Neuronal stem cell (in vitro differentiated cells): ENCODE data around the gene SMC1B.
"Not testable (repeated sequence)": the region's sequence is repeated elsewhere in the genome, so short reads cannot be mapped to it uniquely, and the experiment has no call there.

Experiments used
- DNase-seq: peaks from one replicate; pipeline ENCODE4 v3.0.0-alpha.2; 2013; ENCODE audit warnings: low spot score
- H2AFZ ChIP-seq: one replicate; pipeline ENCODE4 v1.6.1; 2013; ENCODE audit warnings: mild to moderate bottlenecking, low read length, inconsistent platforms
- H2AK5ac ChIP-seq: 2 replicates; pipeline ENCODE4 v1.6.1; 2013; ENCODE audit warnings: low read depth, mild to moderate bottlenecking, inconsistent platforms, low read length, moderate library complexity, mixed read lengths
- H2BK120ac ChIP-seq: 2 replicates; pipeline ENCODE4 v1.6.1; 2013; ENCODE audit warnings: low read depth, mild to moderate bottlenecking, inconsistent platforms, low read length, moderate library complexity, mixed read lengths
- H2BK12ac ChIP-seq: one replicate; pipeline ENCODE4 v1.6.1; 2013; ENCODE audit warnings: low read length, inconsistent platforms
- H2BK15ac ChIP-seq: 2 replicates; pipeline ENCODE4 v1.6.1; 2013; ENCODE audit warnings: mild to moderate bottlenecking, low read length, inconsistent platforms, mixed read lengths
- H2BK5ac ChIP-seq: one replicate; pipeline ENCODE4 v1.6.1; 2013; ENCODE audit warnings: inconsistent platforms, mild to moderate bottlenecking, low read length, moderate library complexity
- H3K14ac ChIP-seq: one replicate; pipeline ENCODE4 v1.6.1; 2013; ENCODE audit warnings: low read length, inconsistent platforms
- H3K18ac ChIP-seq: 2 replicates; pipeline ENCODE4 v1.6.1; 2013; ENCODE audit warnings: low read length, inconsistent platforms
- H3K23ac ChIP-seq: 2 replicates; pipeline ENCODE4 v1.6.1; 2013; ENCODE audit warnings: low read depth, mild to moderate bottlenecking, mixed read lengths, low read length, inconsistent platforms; ENCODE audit not compliant: poor library complexity
- H3K27ac ChIP-seq: replicated peaks from 3 replicates; pipeline ENCODE4 v1.5.1; 2013; ENCODE audit warnings: low read length, inconsistent platforms
- H3K27me3 ChIP-seq, 3 experiments: 2 replicates each; pipeline ENCODE4 v1.6.1; 2013; ENCODE audit warnings: low read length in 3 of 3, mild to moderate bottlenecking in 2 of 3, inconsistent platforms in 1 of 3, low read depth in 1 of 3, mixed read lengths in 1 of 3, moderate library complexity in 1 of 3; ENCODE audit not compliant: control insufficient read depth in 3 of 3, insufficient read depth in 3 of 3
- H3K36me3 ChIP-seq, 2 donors: replicated peaks in 1 of 2; 2 replicates each; pipeline ENCODE4 v1.6.1; 2013; ENCODE audit warnings: low read length in 2 of 2; ENCODE audit not compliant: control insufficient read depth in 2 of 2, insufficient read depth in 2 of 2
- H3K4ac ChIP-seq: 2 replicates; pipeline ENCODE4 v1.6.1; 2013; ENCODE audit warnings: inconsistent platforms, mild to moderate bottlenecking, low read length, moderate library complexity
- H3K4me1 ChIP-seq, 2 donors: 1 replicate in 1 of 2; 2 replicates in 1 of 2; pipeline ENCODE4 v1.6.1; 2013; ENCODE audit warnings: low read length in 2 of 2, low read depth in 1 of 2; ENCODE audit not compliant: control insufficient read depth in 2 of 2, insufficient read depth in 1 of 2
- H3K4me2 ChIP-seq: one replicate; pipeline ENCODE4 v1.6.1; 2013; ENCODE audit warnings: mild to moderate bottlenecking, low read length, inconsistent platforms; ENCODE audit not compliant: insufficient read depth, poor library complexity, severe bottlenecking
- H3K4me3 ChIP-seq, 2 donors: 2 replicates each; pipeline ENCODE4 v1.5.1; 2013; ENCODE audit warnings: low read length in 2 of 2, mild to moderate bottlenecking in 2 of 2, inconsistent platforms in 1 of 2, moderate library complexity in 1 of 2
- H3K79me1 ChIP-seq: one replicate; pipeline ENCODE4 v1.6.1; 2013; ENCODE audit warnings: low read depth, mild to moderate bottlenecking, inconsistent platforms, low read length, moderate library complexity
- H3K9ac ChIP-seq: one replicate; pipeline ENCODE4 v1.6.1; 2013; ENCODE audit warnings: mild to moderate bottlenecking, low read depth, low read length, inconsistent platforms; ENCODE audit not compliant: poor library complexity
- H3K9me3 ChIP-seq, 2 donors: replicated peaks in 1 of 2; 2 replicates each; pipeline versions ENCODE3 to v1.6.1; 2013; ENCODE audit warnings: low read length in 2 of 2, mild to moderate bottlenecking in 2 of 2, inconsistent platforms in 1 of 2, low read depth in 1 of 2, mixed read lengths in 1 of 2, moderate library complexity in 1 of 2; ENCODE audit not compliant: control insufficient read depth in 2 of 2, insufficient read depth in 1 of 2
- H4K8ac ChIP-seq: one replicate; pipeline ENCODE4 v1.6.1; 2013; ENCODE audit warnings: low read depth, mild to moderate bottlenecking, inconsistent platforms, low read length, moderate library complexity
- H4K91ac ChIP-seq: one replicate; pipeline ENCODE4 v1.6.1; 2013; ENCODE audit warnings: low read length, low read depth, mild to moderate bottlenecking, inconsistent platforms; ENCODE audit not compliant: poor library complexity
- WGBS, 2 donors: extraction: QIAGEN DNeasy Blood & Tissue Kit; methylation state at CpG; one replicate each; pipeline ENCODE4 v1.1.7; 2013; ENCODE audit warnings: missing lambda C conversion rate in 2 of 2, mixed read lengths in 1 of 2; ENCODE audit not compliant: insufficient read length in 2 of 2, insufficient replicate concordance in 1 of 2; ENCODE audit errors: extremely low coverage in 2 of 2; 5-methylcytosine and 5-hydroxymethylcytosine counted together

Gene SMC1B

GRCh38 chr22:45451972-45452371 is 38.6 kb upstream of the SMC1B start:
- Histone ChIP-seq H3K4me2 (no peak overlapping the region), H3K27ac (no peak overlapping the region), H4K91ac (no peak overlapping the region), H2BK120ac (no peak overlapping the region), H3K36me3 (no peaks in the 10 kb centered on the region), H3K4me1 (no peaks in the 10 kb centered on the region), H3K79me1 (no peaks in the 10 kb centered on the region), H2BK5ac (no peak overlapping the region), H2BK12ac (no peak overlapping the region), H2AFZ (no peak overlapping the region), H3K27me3 (peaks cover 0 to 50% (median 0%) of the 10 kb centered on the region in 3 experiments), H3K9ac (no peak overlapping the region), H3K18ac (no peak overlapping the region), H4K8ac (no peak overlapping the region), H3K4ac (no peak overlapping the region), H2AK5ac (no peak overlapping the region), H3K14ac (no peak overlapping the region), H2BK15ac (no peak overlapping the region), H3K4me3 (no peak overlapping the region), H3K23ac (no peak overlapping the region), H3K9me3 (no peaks in the 10 kb centered on the region)
- no CpG with 5 or more reads among the region's 6 CpGs for WGBS, 2 donors
- DNase-seq = no peak

- Histone ChIP-seq H3K14ac (no peak overlapping the region), H3K4me2 (no peak overlapping the region), H3K4me1 (no peaks in the 10 kb centered on the region), H3K23ac (no peak overlapping the region), H3K79me1 (no peaks in the 10 kb centered on the region), H3K36me3 (no peaks in the 10 kb centered on the region), H4K8ac (no peak overlapping the region), H2AK5ac (no peak overlapping the region), H2AFZ (no peak overlapping the region), H2BK120ac (no peak overlapping the region), H2BK5ac (no peak overlapping the region), H2BK15ac (no peak overlapping the region), H4K91ac (no peak overlapping the region), H3K18ac (no peak overlapping the region), H3K27me3 (peaks cover 0 to 50% (median 0%) of the 10 kb centered on the region in 3 experiments), H3K4ac (no peak overlapping the region), H2BK12ac (no peak overlapping the region), H3K4me3 (no peak overlapping the region), H3K9me3 (no peaks in the 10 kb centered on the region), H3K9ac (no peak overlapping the region), H3K27ac (no peak overlapping the region)
- WGBS, 2 donors = no CpG with 5 or more reads among the region's 12 CpGs
- no peak for DNase-seq
Observed at GRCh38 chr22:45450921-45451651, 37.7 kb upstream of the SMC1B start.

- Histone ChIP-seq H3K27me3 (peaks cover 0 to 44% (median 0%) of the 10 kb centered on the region in 3 experiments), H3K4me3 (peak overlapping the region in 1 of 2 donors; percentile 26)
Observed at GRCh38 chr22:45450101-45450785, 36.8 kb upstream of the SMC1B start.

GRCh38 chr22:45449442-45449841 is 36.0 kb upstream of the SMC1B start:
- no CpG with 5 or more reads among the region's 5 CpGs for WGBS, 2 donors
- H3K4me1 ChIP-seq, H2BK12ac ChIP-seq, H3K18ac ChIP-seq, H3K36me3 ChIP-seq, H4K91ac ChIP-seq, H4K8ac ChIP-seq, H2BK15ac ChIP-seq, H3K9ac ChIP-seq, H3K4me3 ChIP-seq, H2AFZ ChIP-seq, DNase-seq, H3K14ac ChIP-seq, H3K4ac ChIP-seq, H3K4me2 ChIP-seq, H3K27ac ChIP-seq, H3K9me3 ChIP-seq, H2AK5ac ChIP-seq, H2BK5ac ChIP-seq, H3K23ac ChIP-seq, H3K79me1 ChIP-seq, H2BK120ac ChIP-seq: not testable (repeated sequence)
- peaks cover 0 to 37% (median 0%) of the 10 kb centered on the region in 3 experiments for H3K27me3 ChIP-seq

More at GRCh38 chr22:45450101-45450785, 36.8 kb upstream of the SMC1B start:
- Histone ChIP-seq H3K27ac (no peak overlapping the region), H2BK12ac (no peak overlapping the region), H4K8ac (no peak overlapping the region), H4K91ac (no peak overlapping the region), H3K4me2 (no peak overlapping the region), H2BK15ac (no peak overlapping the region), H3K4me1 (peaks cover 0 to 2% of the 10 kb centered on the region in 2 donors), H3K9me3 (peaks cover 0 to 2% of the 10 kb centered on the region in 2 donors), H3K79me1 (no peaks in the 10 kb centered on the region), H2AFZ (no peak overlapping the region), H3K14ac (no peak overlapping the region), H3K36me3 (no peaks in the 10 kb centered on the region), H3K23ac (no peak overlapping the region), H3K18ac (peak overlapping the region; percentile 38), H2AK5ac (no peak overlapping the region), H3K9ac (no peak overlapping the region), H3K4ac (no peak overlapping the region), H2BK120ac (no peak overlapping the region), H2BK5ac (no peak overlapping the region)
- DNase-seq = no peak
- no CpG with 5 or more reads among the region's 16 CpGs for WGBS, 2 donors
